Neural progenitor cell (in vitro differentiated cells): ENCODE data around the gene SLTM.
A peak's percentile ranks its signal among the peaks of the same experiment; 100 is the strongest.
"Not testable (repeated sequence)": the region's sequence is repeated elsewhere in the genome, so short reads cannot be mapped to it uniquely, and the experiment has no call there.

Experiments
- EZH2 ChIP-seq: fragments of 200-600 bp; sonication (generic); IDR thresholded peaks from 2 replicates; pipeline ENCODE4 v1.6.1; 2017; ENCODE audit warnings: antibody characterized with exemption, mild to moderate bottlenecking, moderate library complexity
- EZH2phosphoT487 ChIP-seq: fragments of 200-600 bp; sonication (generic); IDR thresholded peaks from 2 replicates; pipeline ENCODE4 v1.6.1; 2017; ENCODE audit warnings: antibody characterized with exemption
- TF ChIP-seq, protein P1 (sequence below): fragments of 200-600 bp; sonication (generic); IDR thresholded peaks from 2 replicates; pipeline ENCODE4 v1.5.1; 2017; ENCODE audit warnings: antibody characterized with exemption, mild to moderate bottlenecking

DNA sequence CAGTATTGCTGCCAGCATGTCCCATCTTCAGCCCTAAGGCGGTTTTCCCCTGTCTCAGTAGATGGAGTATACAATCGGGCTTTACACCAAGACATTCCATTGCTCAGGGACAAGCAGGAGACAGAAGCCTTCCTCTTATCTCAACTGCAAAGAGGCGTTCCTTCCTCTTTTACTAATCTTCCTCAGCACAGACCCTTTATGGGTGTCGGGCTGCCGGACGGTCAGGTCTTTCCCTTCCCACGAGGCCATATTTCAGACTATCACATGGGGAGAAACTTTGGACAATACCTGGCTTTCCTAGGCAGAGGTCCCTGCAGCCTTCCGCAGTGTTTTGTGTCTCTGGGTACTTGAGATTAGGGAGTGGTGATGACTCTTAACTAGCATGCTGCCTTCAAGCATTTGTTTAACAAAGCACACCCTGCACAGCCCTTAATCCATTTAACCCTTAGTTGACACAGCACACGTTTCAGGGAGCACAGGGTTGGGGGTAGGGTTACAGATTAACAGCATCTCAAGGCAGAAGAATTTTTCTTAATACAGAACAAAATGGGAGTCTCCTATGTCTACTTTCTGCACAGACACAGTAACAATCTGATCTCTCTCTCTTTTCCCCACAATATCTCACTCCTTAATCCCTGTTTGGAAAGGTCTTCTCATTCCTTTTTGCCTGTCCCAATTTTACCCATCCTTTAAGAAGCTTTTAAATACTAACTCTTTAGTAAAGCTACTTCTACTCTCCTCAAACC is 99.6 kb downstream of the SLTM start:
- TF ChIP-seq, protein P1, sequence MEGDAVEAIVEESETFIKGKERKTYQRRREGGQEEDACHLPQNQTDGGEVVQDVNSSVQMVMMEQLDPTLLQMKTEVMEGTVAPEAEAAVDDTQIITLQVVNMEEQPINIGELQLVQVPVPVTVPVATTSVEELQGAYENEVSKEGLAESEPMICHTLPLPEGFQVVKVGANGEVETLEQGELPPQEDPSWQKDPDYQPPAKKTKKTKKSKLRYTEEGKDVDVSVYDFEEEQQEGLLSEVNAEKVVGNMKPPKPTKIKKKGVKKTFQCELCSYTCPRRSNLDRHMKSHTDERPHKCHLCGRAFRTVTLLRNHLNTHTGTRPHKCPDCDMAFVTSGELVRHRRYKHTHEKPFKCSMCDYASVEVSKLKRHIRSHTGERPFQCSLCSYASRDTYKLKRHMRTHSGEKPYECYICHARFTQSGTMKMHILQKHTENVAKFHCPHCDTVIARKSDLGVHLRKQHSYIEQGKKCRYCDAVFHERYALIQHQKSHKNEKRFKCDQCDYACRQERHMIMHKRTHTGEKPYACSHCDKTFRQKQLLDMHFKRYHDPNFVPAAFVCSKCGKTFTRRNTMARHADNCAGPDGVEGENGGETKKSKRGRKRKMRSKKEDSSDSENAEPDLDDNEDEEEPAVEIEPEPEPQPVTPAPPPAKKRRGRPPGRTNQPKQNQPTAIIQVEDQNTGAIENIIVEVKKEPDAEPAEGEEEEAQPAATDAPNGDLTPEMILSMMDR: not testable (repeated sequence)
- TF ChIP-seq EZH2phosphoT487: peak; percentile 27
- not testable (repeated sequence) for TF ChIP-seq EZH2
